Parathyroid adenoma (tissue), 2 donors: ENCODE results near the gene OR51D1.

ENCODE experiments used
- H2AFZ ChIP-seq: fragments of 300-600 bp; sonication (generic); one replicate; pipeline ENCODE4 v1.7.0; 2017; ENCODE audit warnings: antibody characterized with exemption, mild to moderate bottlenecking
- H3K27ac ChIP-seq: fragments of 300-600 bp; sonication (generic); one replicate; pipeline ENCODE4 v1.7.0; 2017
- H3K27me3 ChIP-seq: fragments of 300-600 bp; sonication (generic); one replicate; pipeline ENCODE4 v1.7.0; 2017; ENCODE audit warnings: low read length; ENCODE audit not compliant: control insufficient read depth, insufficient read depth
- H3K36me3 ChIP-seq: fragments of 300-600 bp; sonication (generic); one replicate; pipeline ENCODE4 v1.7.0; 2017; ENCODE audit warnings: low read length; ENCODE audit not compliant: control insufficient read depth, insufficient read depth
- H3K4me1 ChIP-seq: fragments of 300-600 bp; sonication (generic); one replicate; pipeline ENCODE4 v1.7.0; 2017; ENCODE audit warnings: control low read depth
- H3K4me2 ChIP-seq: fragments of 300-600 bp; sonication (generic); one replicate; pipeline ENCODE4 v1.7.0; 2017; ENCODE audit warnings: low read length
- H3K4me3 ChIP-seq: fragments of 300-600 bp; sonication (generic); one replicate; pipeline ENCODE4 v1.7.0; 2017; ENCODE audit warnings: low read depth, low read length
- H3K79me2 ChIP-seq: fragments of 300-600 bp; sonication (generic); one replicate; pipeline ENCODE4 v1.7.0; 2017; ENCODE audit warnings: control low read depth
- H3K9ac ChIP-seq: fragments of 300-600 bp; sonication (generic); one replicate; pipeline ENCODE4 v1.7.0; 2017; ENCODE audit warnings: mild to moderate bottlenecking
- H3K9me3 ChIP-seq: fragments of 300-600 bp; sonication (generic); one replicate; pipeline ENCODE4 v1.7.0; 2017; ENCODE audit warnings: low read length; ENCODE audit not compliant: control insufficient read depth
- TF ChIP-seq, protein P1 (sequence below): fragments of 300-600 bp; sonication (generic); IDR thresholded peaks from one replicate; pipeline ENCODE4 v1.7.0; 2017; ENCODE audit warnings: antibody characterized with exemption, mild to moderate bottlenecking
- donor health status: primary hyperparathyroidism.

OR51D1 gene

DNA sequence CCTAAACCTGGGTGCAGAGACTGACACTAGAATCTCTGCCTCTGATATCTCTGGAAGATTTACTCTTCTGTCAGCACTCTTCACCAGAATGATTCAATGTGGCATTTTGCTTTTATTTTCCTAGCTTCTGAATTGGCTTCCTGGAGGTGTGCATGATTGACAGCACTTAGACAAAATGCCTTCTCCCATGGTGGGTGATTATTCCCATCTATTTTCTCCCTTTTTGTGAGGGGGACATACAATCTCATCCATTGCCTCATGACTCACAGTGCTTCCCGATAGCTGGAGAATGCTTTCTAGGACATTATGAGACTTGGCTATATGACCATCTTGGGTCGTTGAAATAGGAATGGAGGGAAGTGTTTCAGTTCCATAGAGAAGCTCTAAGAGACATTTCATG, 25.3 kb upstream of the OR51D1 start:
- Histone ChIP-seq H3K4me1 (peaks cover 4% of the 10 kb centered on the region), H3K36me3 (no peaks in the 10 kb centered on the region), H3K9me3 (no peaks in the 10 kb centered on the region), H3K4me3 (no peak overlapping the region), H3K27ac (no peak overlapping the region), H3K9ac (no peak overlapping the region), H3K79me2 (no peaks in the 10 kb centered on the region), H3K27me3 (no peaks in the 10 kb centered on the region), H3K4me2 (no peak overlapping the region), H2AFZ (no peak overlapping the region)
- TF ChIP-seq, protein P1, sequence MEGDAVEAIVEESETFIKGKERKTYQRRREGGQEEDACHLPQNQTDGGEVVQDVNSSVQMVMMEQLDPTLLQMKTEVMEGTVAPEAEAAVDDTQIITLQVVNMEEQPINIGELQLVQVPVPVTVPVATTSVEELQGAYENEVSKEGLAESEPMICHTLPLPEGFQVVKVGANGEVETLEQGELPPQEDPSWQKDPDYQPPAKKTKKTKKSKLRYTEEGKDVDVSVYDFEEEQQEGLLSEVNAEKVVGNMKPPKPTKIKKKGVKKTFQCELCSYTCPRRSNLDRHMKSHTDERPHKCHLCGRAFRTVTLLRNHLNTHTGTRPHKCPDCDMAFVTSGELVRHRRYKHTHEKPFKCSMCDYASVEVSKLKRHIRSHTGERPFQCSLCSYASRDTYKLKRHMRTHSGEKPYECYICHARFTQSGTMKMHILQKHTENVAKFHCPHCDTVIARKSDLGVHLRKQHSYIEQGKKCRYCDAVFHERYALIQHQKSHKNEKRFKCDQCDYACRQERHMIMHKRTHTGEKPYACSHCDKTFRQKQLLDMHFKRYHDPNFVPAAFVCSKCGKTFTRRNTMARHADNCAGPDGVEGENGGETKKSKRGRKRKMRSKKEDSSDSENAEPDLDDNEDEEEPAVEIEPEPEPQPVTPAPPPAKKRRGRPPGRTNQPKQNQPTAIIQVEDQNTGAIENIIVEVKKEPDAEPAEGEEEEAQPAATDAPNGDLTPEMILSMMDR: no peak

DNA sequence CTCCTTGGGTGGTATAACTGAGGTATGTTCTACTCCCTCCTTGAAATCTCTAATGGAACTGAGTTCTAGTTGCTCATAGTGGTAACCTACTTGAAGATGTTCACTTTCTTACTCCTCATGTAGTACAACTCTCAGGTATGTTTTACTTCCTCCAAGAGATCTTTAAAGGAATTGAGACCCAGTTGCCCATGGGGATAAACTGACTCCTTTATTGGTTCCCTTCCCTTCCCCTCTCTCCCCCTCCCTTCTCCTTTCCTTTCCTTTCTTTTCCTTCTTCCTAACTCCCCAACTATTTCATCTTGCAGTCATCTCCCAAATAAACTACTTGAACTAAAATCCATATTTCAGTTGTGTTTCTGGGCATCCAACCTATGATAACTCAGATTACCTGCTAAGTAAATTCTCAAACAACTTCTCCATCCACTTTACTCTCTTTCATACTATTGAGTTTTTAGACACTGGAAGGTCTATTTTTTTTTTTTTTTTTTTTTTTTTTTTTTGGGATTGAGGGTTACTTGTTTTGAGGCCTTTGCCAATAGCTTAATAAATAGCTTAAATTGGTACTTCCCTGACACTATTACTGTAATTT, 21.3 kb upstream of the OR51D1 start:
- Histone ChIP-seq H3K9me3 (no peaks in the 10 kb centered on the region), H3K9ac (no peak overlapping the region), H3K27ac (no peak overlapping the region), H3K4me3 (no peak overlapping the region), H3K79me2 (no peaks in the 10 kb centered on the region), H3K27me3 (no peaks in the 10 kb centered on the region), H3K36me3 (no peaks in the 10 kb centered on the region), H3K4me2 (no peak overlapping the region), H2AFZ (no peak overlapping the region), H3K4me1 (no peaks in the 10 kb centered on the region)
- TF ChIP-seq, protein P1: no peak

DNA sequence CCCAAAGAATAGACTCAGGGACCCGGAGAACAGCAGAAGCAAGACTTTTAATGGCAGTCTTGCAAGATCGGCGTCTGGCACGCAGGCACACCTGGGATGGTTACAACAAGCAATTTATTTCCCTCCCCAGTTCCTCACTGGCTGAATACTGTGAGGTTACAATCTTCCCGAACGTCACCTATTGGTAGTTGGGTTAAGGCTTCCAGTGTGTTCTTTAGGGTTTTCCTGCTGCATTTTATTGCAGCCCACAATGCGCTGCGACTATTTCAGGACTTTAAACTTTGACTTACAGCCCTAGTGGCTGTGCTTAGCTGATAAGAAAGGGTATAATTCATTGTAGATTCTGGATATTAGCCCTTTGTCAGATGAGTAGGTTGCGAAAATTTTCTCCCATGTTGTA, 17.8 kb upstream of the OR51D1 start:
- H2AFZ ChIP-seq: no peak overlapping the region
- H3K36me3 ChIP-seq: no peaks in the 10 kb centered on the region
- TF ChIP-seq, protein P1: no peak
- H3K9ac ChIP-seq: no peak overlapping the region
- H3K27ac ChIP-seq: no peak overlapping the region
- no peaks in the 10 kb centered on the region for H3K79me2 ChIP-seq
- H3K4me3 ChIP-seq: no peak overlapping the region
- H3K27me3 ChIP-seq: no peaks in the 10 kb centered on the region
- no peaks in the 10 kb centered on the region for H3K4me1 ChIP-seq
- H3K4me2 ChIP-seq: no peak overlapping the region
- H3K9me3 ChIP-seq: no peaks in the 10 kb centered on the region

DNA sequence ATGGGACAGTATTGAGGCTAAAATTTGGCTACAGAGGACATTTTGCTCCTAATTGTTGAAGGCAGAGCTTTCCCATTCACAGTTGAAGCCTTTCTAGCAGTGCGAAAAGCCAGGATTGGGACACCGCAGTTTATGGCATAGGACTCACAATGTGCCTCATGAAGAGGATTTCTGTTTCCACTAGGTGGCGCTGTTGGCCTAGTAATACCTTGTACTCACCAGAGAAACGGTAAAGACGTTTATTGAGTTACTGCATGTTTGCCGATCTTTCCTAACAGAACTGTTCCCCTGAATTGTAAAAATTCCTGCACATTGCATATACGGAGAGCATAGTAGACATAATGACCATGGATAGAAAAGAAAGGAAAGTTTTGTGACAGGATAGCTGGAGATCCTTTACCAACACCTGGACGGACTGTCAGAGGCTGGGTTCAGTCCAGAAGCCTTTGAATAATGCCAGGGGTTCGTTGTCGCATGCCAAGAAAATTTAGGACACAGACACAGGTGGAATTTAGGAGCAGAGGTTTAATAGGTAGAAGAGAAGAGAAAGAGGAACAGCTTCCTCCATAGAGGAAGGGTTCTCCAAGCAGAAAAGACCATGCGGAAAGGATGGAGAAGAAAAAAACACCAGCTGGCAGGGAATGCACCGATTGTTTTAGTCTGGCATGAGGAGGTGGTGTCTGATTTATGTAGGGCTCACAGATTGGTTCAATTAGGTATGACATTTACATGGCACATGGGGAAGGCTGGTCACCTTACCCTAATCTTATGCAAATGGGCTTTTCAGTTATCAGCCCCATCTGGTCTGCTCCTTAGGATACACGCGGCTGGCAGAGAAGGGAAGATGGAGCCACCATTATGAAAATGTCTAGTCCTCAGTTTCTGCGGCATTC, 10.8 kb upstream of the OR51D1 start:
- TF ChIP-seq, protein P1: no peak
- Histone ChIP-seq H3K9ac (no peak overlapping the region), H3K27me3 (no peaks in the 10 kb centered on the region), H3K27ac (no peak overlapping the region), H3K36me3 (no peaks in the 10 kb centered on the region), H3K4me2 (no peak overlapping the region), H3K79me2 (no peaks in the 10 kb centered on the region), H3K9me3 (no peaks in the 10 kb centered on the region), H3K4me1 (no peaks in the 10 kb centered on the region), H2AFZ (no peak overlapping the region), H3K4me3 (no peak overlapping the region)
